GM18505 (cell line): ENCODE data around the gene PAPOLA.

Experiments
- ATAC-seq: cut with Tn5 transposase; IDR thresholded peaks from one replicate; pipeline ENCODE4 v1.9.1; 2021; ENCODE audit not compliant: unreplicated experiment
- POLR2A ChIP-seq: IDR thresholded peaks from 4 replicates; pipeline ENCODE4 v1.6.1; 2011; ENCODE audit warnings: borderline replicate concordance; ENCODE audit not compliant: insufficient read depth, insufficient read length; ENCODE audit errors: extremely low read depth

Gene PAPOLA

GRCh38 chr14:96564389-96564788 lies 62.2 kb downstream of the PAPOLA start:
- ATAC-seq, result no peak
- TF ChIP-seq POLR2A, result no peak

GRCh38 chr14:96565811-96566210 lies 63.6 kb downstream of the PAPOLA start:
- TF ChIP-seq POLR2A, result no peak
- ATAC-seq, result no peak

GRCh38 chr14:96567289-96567899 lies 65.2 kb downstream of the PAPOLA start:
- ATAC-seq, result no peak
- TF ChIP-seq POLR2A, result no peak

- no peak for ATAC-seq
- no peak for TF ChIP-seq POLR2A
These were observed 66.4 kb downstream of the PAPOLA start for GRCh38 chr14:96568621-96569020.

- no peak for TF ChIP-seq POLR2A
- no peak for ATAC-seq
These were observed 69.1 kb downstream of the PAPOLA start for GRCh38 chr14:96571311-96571710.

GRCh38 chr14:96573473-96574100 lies 71.4 kb downstream of the PAPOLA start:
- TF ChIP-seq POLR2A, result no peak
- no peak for ATAC-seq

- no peak for TF ChIP-seq POLR2A
- no peak for ATAC-seq
These were observed 72.0 kb downstream of the PAPOLA start for GRCh38 chr14:96574171-96574632.

GRCh38 chr14:96574633-96575632 lies 72.8 kb downstream of the PAPOLA start:
- no peak for ATAC-seq
- TF ChIP-seq POLR2A, result no peak

GRCh38 chr14:96576359-96576758 lies 74.2 kb downstream of the PAPOLA start:
- no peak for ATAC-seq
- no peak for TF ChIP-seq POLR2A

GRCh38 chr14:96576937-96577336 lies 74.8 kb downstream of the PAPOLA start:
- TF ChIP-seq POLR2A, result no peak
- no peak for ATAC-seq

- TF ChIP-seq POLR2A, result no peak
- no peak for ATAC-seq
These were observed 76.4 kb downstream of the PAPOLA start for GRCh38 chr14:96578619-96579018.

- TF ChIP-seq POLR2A, result no peak
- ATAC-seq, result no peak
These were observed 77.2 kb downstream of the PAPOLA start for GRCh38 chr14:96579358-96579757.

- no peak for ATAC-seq
- no peak for TF ChIP-seq POLR2A
These were observed 77.7 kb downstream of the PAPOLA start for GRCh38 chr14:96579855-96580254.
